Hepatocyte (in vitro differentiated cells): Measurements from ENCODE around the gene COG6.

ENCODE experiments used
- EZH2phosphoT487 ChIP-seq: fragments of 200-600 bp; sonication (generic); IDR thresholded peaks from one replicate; pipeline ENCODE4 v1.6.1; 2018; ENCODE audit warnings: antibody characterized with exemption, mild to moderate bottlenecking, low read depth, moderate library complexity; ENCODE audit not compliant: unreplicated experiment, severe bottlenecking
- TF ChIP-seq, protein P1 (sequence below): fragments of 200-600 bp; sonication (generic); IDR thresholded peaks from 2 replicates; pipeline ENCODE4 v1.5.1; 2016; ENCODE audit warnings: antibody characterized with exemption, mild to moderate bottlenecking; ENCODE audit not compliant: poor library complexity

DNA sequence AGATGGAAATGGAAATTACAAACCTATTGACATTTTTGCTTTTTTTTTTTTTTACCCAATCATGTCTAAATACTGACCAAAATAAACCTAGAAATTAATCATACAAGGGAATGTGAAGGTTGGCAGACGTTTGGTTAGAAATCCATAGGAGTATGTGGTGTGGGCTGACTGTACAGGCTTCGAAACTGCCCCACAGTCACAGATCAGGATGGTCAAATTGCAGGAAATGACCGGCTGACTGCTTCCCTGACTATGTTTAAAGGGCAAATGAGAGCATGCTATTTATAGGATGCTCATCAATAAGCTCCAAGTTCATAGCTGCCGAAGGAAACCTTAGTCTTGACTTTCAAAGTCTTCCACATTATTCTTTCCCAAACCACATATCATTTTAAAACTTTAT is 118.4 kb downstream of the COG6 start:
- TF ChIP-seq, protein P1, sequence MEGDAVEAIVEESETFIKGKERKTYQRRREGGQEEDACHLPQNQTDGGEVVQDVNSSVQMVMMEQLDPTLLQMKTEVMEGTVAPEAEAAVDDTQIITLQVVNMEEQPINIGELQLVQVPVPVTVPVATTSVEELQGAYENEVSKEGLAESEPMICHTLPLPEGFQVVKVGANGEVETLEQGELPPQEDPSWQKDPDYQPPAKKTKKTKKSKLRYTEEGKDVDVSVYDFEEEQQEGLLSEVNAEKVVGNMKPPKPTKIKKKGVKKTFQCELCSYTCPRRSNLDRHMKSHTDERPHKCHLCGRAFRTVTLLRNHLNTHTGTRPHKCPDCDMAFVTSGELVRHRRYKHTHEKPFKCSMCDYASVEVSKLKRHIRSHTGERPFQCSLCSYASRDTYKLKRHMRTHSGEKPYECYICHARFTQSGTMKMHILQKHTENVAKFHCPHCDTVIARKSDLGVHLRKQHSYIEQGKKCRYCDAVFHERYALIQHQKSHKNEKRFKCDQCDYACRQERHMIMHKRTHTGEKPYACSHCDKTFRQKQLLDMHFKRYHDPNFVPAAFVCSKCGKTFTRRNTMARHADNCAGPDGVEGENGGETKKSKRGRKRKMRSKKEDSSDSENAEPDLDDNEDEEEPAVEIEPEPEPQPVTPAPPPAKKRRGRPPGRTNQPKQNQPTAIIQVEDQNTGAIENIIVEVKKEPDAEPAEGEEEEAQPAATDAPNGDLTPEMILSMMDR, result no peak
- TF ChIP-seq EZH2phosphoT487, result no peak
